HEK293T (cell line): ENCODE measurements around the gene CIB4.

Source experiments
- CTCF ChIA-PET: fragments of 350-600 bp; formaldehyde crosslinking; extraction: SDS; loops from one replicate; lab custom pipeline; 2021; ENCODE audit warnings: antibody characterized with exemption, inconsistent platforms; lab: Yijun Ruan, JAX
- POLR2A ChIA-PET: fragments of 350-600 bp; formaldehyde crosslinking; extraction: SDS; loops from one replicate; lab custom pipeline; 2020; ENCODE audit warnings: antibody characterized with exemption, inconsistent platforms; lab: Yijun Ruan, JAX
- DNase-seq: peaks from one replicate; pipeline ENCODE4 v3.0.0; 2012; ENCODE audit warnings: mixed read lengths; ENCODE audit errors: extremely low spot score
- ARNT ChIP-seq: fragments of 450-650 bp; IDR thresholded peaks from 2 replicates; pipeline ENCODE4 v1.6.1; 2017; ENCODE audit warnings: mild to moderate bottlenecking
- BHLHE40 ChIP-seq: fragments of 450-650 bp; IDR thresholded peaks from 2 replicates; pipeline ENCODE4 v1.6.1; 2016; ENCODE audit warnings: mild to moderate bottlenecking, moderate library complexity, borderline replicate concordance
- CTBP1 ChIP-seq: fragments of 450-650 bp; IDR thresholded peaks from 2 replicates; pipeline ENCODE4 v1.6.1; 2016; ENCODE audit warnings: borderline replicate concordance
- ELF4 ChIP-seq: fragments of 450-650 bp; IDR thresholded peaks from 2 replicates; pipeline ENCODE4 v1.6.1; 2017; ENCODE audit warnings: antibody characterized with exemption
- FOXA1 ChIP-seq: fragments of 450-650 bp; IDR thresholded peaks from 2 replicates; pipeline ENCODE4 v1.6.1; 2016; ENCODE audit warnings: mild to moderate bottlenecking
- FOXK2 ChIP-seq: fragments of 450-650 bp; IDR thresholded peaks from 2 replicates; pipeline ENCODE4 v1.6.1; 2016; ENCODE audit warnings: mild to moderate bottlenecking
- FOXM1 ChIP-seq: fragments of 450-650 bp; IDR thresholded peaks from 2 replicates; pipeline ENCODE4 v1.6.1; 2017; ENCODE audit warnings: mild to moderate bottlenecking, borderline replicate concordance
- HDGF ChIP-seq: fragments of 450-650 bp; IDR thresholded peaks from 2 replicates; pipeline ENCODE4 v1.6.1; 2017; ENCODE audit warnings: antibody characterized with exemption, borderline replicate concordance
- L3MBTL2 ChIP-seq: fragments of 450-650 bp; conservative IDR thresholded peaks from 2 replicates; pipeline ENCODE4 v1.6.1; 2016; ENCODE audit warnings: mild to moderate bottlenecking
- LEF1 ChIP-seq: fragments of 450-650 bp; IDR thresholded peaks from 2 replicates; pipeline ENCODE4 v1.6.1; 2017; ENCODE audit warnings: mild to moderate bottlenecking, borderline replicate concordance
- NFRKB ChIP-seq: fragments of 450-650 bp; IDR thresholded peaks from 2 replicates; pipeline ENCODE4 v1.6.1; 2016; ENCODE audit warnings: mild to moderate bottlenecking, moderate library complexity
- PKNOX1 ChIP-seq: fragments of 450-650 bp; IDR thresholded peaks from 2 replicates; pipeline ENCODE4 v1.6.1; 2016
- SP1 ChIP-seq: fragments of 450-650 bp; IDR thresholded peaks from 2 replicates; pipeline ENCODE4 v1.6.1; 2017
- SUZ12 ChIP-seq: fragments of 450-650 bp; IDR thresholded peaks from 2 replicates; pipeline ENCODE4 v1.6.1; 2016; ENCODE audit warnings: mild to moderate bottlenecking
- TARDBP ChIP-seq: fragments of 450-650 bp; IDR thresholded peaks from 2 replicates; pipeline ENCODE4 v1.6.1; 2016
- ZNF384 ChIP-seq: fragments of 450-650 bp; IDR thresholded peaks from 2 replicates; pipeline ENCODE4 v1.6.1; 2016

CIB4 gene

GRCh38 chr2:26644188-26644835 is 3.1 kb upstream of the CIB4 start:
- ChIA-PET POLR2A (no interaction called here), CTCF (no interaction called here)
- DNase-seq = no peak
- no peak for TF ChIP-seq FOXA1
- no peak for TF ChIP-seq L3MBTL2
- TF ChIP-seq SP1 = no peak
- TF ChIP-seq SUZ12 = no peak
- TF ChIP-seq ELF4 = no peak
- no peak for TF ChIP-seq FOXK2
- no peak for TF ChIP-seq HDGF
- TF ChIP-seq FOXM1 = no peak
- TF ChIP-seq PKNOX1 = no peak
- no peak for TF ChIP-seq LEF1
- TF ChIP-seq TARDBP = no peak
- TF ChIP-seq BHLHE40 = no peak
- TF ChIP-seq ARNT = no peak
- no peak for TF ChIP-seq ZNF384
- no peak for TF ChIP-seq NFRKB
- no peak for TF ChIP-seq CTBP1

GRCh38 chr2:26642429-26642828 is 1.3 kb upstream of the CIB4 start:
- ChIA-PET CTCF (no interaction called here), POLR2A (no interaction called here)
- no peak for DNase-seq
- TF ChIP-seq NFRKB (no peak), CTBP1 (no peak), FOXM1 (no peak), FOXK2 (no peak), ARNT (no peak), L3MBTL2 (no peak), LEF1 (no peak), ELF4 (no peak), BHLHE40 (no peak), SUZ12 (no peak), FOXA1 (no peak), SP1 (no peak), HDGF (no peak), TARDBP (no peak), ZNF384 (no peak)

GRCh38 chr2:26640331-26640745 is 828 bp downstream of the CIB4 start:
- ChIA-PET POLR2A (no interaction called here), CTCF (interaction anchor here (1.0 kb wide), 1 partner anchor 34 kb away, joined by 3 read pairs; no protein-coding TSS in a partner anchor)
- TF ChIP-seq CTBP1 (no peak), LEF1 (no peak), L3MBTL2 (no peak), ARNT (no peak), ZNF384 (no peak), SUZ12 (no peak), PKNOX1 (no peak), FOXA1 (no peak), ELF4 (no peak), FOXK2 (no peak), HDGF (no peak)
- no peak for DNase-seq

GRCh38 chr2:26639685-26640243 is 1.4 kb downstream of the CIB4 start:
- ChIA-PET CTCF (no interaction called here), POLR2A (no interaction called here)
- no peak for DNase-seq
- TF ChIP-seq FOXM1 (no peak), TARDBP (no peak), L3MBTL2 (no peak), CTBP1 (no peak), SP1 (no peak), ZNF384 (no peak), ELF4 (no peak), FOXA1 (no peak), NFRKB (no peak), FOXK2 (no peak), LEF1 (no peak), BHLHE40 (no peak), ARNT (no peak), SUZ12 (no peak)

GRCh38 chr2:26637811-26638310 is 3.3 kb downstream of the CIB4 start:
- ChIA-PET POLR2A (no interaction called here), CTCF (no interaction called here)
- TF ChIP-seq FOXM1 = no peak
- no peak for TF ChIP-seq PKNOX1

GRCh38 chr2:26636935-26637334 is 4.2 kb downstream of the CIB4 start:
- CTCF ChIA-PET = interaction anchor here (0.5 kb wide), 1 partner anchor 177 kb away, joined by 5 read pairs; no protein-coding TSS in a partner anchor
- POLR2A ChIA-PET = no interaction called here
- TF ChIP-seq NFRKB = no peak
- no peak for TF ChIP-seq ARNT
- no peak for TF ChIP-seq FOXK2
- TF ChIP-seq CTBP1 = no peak
- TF ChIP-seq TARDBP = no peak
- no peak for TF ChIP-seq BHLHE40
- TF ChIP-seq SP1 = no peak
- no peak for TF ChIP-seq ELF4
- TF ChIP-seq L3MBTL2 = no peak
- TF ChIP-seq FOXA1 = no peak
- TF ChIP-seq HDGF = no peak
- no peak for TF ChIP-seq ZNF384
- no peak for TF ChIP-seq FOXM1
- TF ChIP-seq LEF1 = no peak
- no peak for TF ChIP-seq SUZ12
- TF ChIP-seq PKNOX1 = no peak

More at GRCh38 chr2:26637811-26638310, 3.3 kb downstream of the CIB4 start:
- DNase-seq = no peak

More at GRCh38 chr2:26636935-26637334, 4.2 kb downstream of the CIB4 start:
- DNase-seq = no peak
